Activated CD8-positive, alpha-beta memory T cell treated with anti-CD3 and anti-CD28 coated beads, Interleukin-2, amount 50 U/mL, for 24 hours (primary cell): ENCODE results near the gene MKLN1.
A peak's percentile ranks its signal among the peaks of the same experiment; 100 is the strongest.
"Not testable (repeated sequence)": the region's sequence is repeated elsewhere in the genome, so short reads cannot be mapped to it uniquely, and the experiment has no call there.

Experiments used
- DNase-seq: peaks from one replicate; pipeline ENCODE4 v3.0.0-alpha.2; 2020; ENCODE audit errors: extremely low read depth

MKLN1 gene

GRCh38 chr7:131327626-131328376 lies at the start of gene MKLN1:
MKLN1 (plus strand) TSS chr7:131327876; CDS start chr7:131327900, 24 bp downstream.
- peak; percentile 70 for DNase-seq

GRCh38 chr7:131279044-131279443 lies 48.6 kb upstream of the MKLN1 start:
- DNase-seq = no peak

- DNase-seq = no peak
Measured at GRCh38 chr7:131281266-131282048, 46.2 kb upstream of the MKLN1 start.

- no peak for DNase-seq
Measured at GRCh38 chr7:131284702-131285419, 42.8 kb upstream of the MKLN1 start.

GRCh38 chr7:131285556-131285955 lies 42.1 kb upstream of the MKLN1 start:
- no peak for DNase-seq

GRCh38 chr7:131288450-131288849 lies 39.2 kb upstream of the MKLN1 start:
- DNase-seq = no peak

- no peak for DNase-seq
Measured at GRCh38 chr7:131289051-131289450, 38.6 kb upstream of the MKLN1 start.

GRCh38 chr7:131292141-131292905 lies 35.4 kb upstream of the MKLN1 start:
- no peak for DNase-seq

- no peak for DNase-seq
Measured at GRCh38 chr7:131293018-131293417, 34.7 kb upstream of the MKLN1 start.

GRCh38 chr7:131294553-131294952 lies 33.1 kb upstream of the MKLN1 start:
- no peak for DNase-seq

GRCh38 chr7:131298608-131298992 lies 29.1 kb upstream of the MKLN1 start:
- DNase-seq = no peak

GRCh38 chr7:131299074-131299473 lies 28.6 kb upstream of the MKLN1 start:
- DNase-seq = no peak

- no peak for DNase-seq
Measured at GRCh38 chr7:131300078-131300477, 27.6 kb upstream of the MKLN1 start.

GRCh38 chr7:131300572-131301466 lies 26.9 kb upstream of the MKLN1 start:
- DNase-seq = no peak

GRCh38 chr7:131302446-131302845 lies 25.2 kb upstream of the MKLN1 start:
- no peak for DNase-seq

- DNase-seq = no peak
Measured at GRCh38 chr7:131302876-131303707, 24.6 kb upstream of the MKLN1 start.

GRCh38 chr7:131305152-131305551 lies 22.5 kb upstream of the MKLN1 start:
- DNase-seq = no peak

- DNase-seq = not testable (repeated sequence)
Measured at GRCh38 chr7:131306041-131306440, 21.6 kb upstream of the MKLN1 start.

GRCh38 chr7:131306777-131307176 lies 20.9 kb upstream of the MKLN1 start:
- DNase-seq = no peak

- no peak for DNase-seq
Measured at GRCh38 chr7:131307627-131308026, 20.0 kb upstream of the MKLN1 start.
